Measurements from ENCODE around the gene CASTOR2.
A peak's percentile ranks its signal among the peaks of the same experiment; 100 is the strongest.
"Not testable (repeated sequence)": the region's sequence is repeated elsewhere in the genome, so short reads cannot be mapped to it uniquely, and the experiment has no call there.

Gene CASTOR2

GRCh38 chr7:75064291-75064690 is 99.8 kb downstream of the CASTOR2 start:
- no peak for TF ChIP-seq CTCF (IDR thresholded peaks at IDR 0.05; ENCODE audit: insufficient read depth, low read depth, low read length, missing control alignments)
- no peak overlapping the region for H3K4me3 ChIP-seq (ENCODE audit: low read depth, low read length)
- DNase-seq (ENCODE audit: low read depth), result no peak

- TF ChIP-seq CTCF (IDR thresholded peaks at IDR 0.05; ENCODE audit: insufficient read depth, low read depth, low read length, missing control alignments), result no peak
- no peak overlapping the region for H3K4me3 ChIP-seq (ENCODE audit: low read depth, low read length)
- DNase-seq (ENCODE audit: low read depth), result no peak
Observed at GRCh38 chr7:75064801-75065200, 100.3 kb downstream of the CASTOR2 start.

GRCh38 chr7:75066521-75066920 is 102.0 kb downstream of the CASTOR2 start:
- TF ChIP-seq CTCF (IDR thresholded peaks at IDR 0.05; ENCODE audit: insufficient read depth, low read depth, low read length, missing control alignments), result no peak
- H3K4me3 ChIP-seq (ENCODE audit: low read depth, low read length), result no peak overlapping the region
- DNase-seq (ENCODE audit: low read depth), result no peak

- H3K4me3 ChIP-seq (ENCODE audit: low read depth, low read length), result peak overlapping the region; percentile 97
- DNase-seq (ENCODE audit: low read depth), result no peak
- TF ChIP-seq CTCF (IDR thresholded peaks at IDR 0.05; ENCODE audit: insufficient read depth, low read depth, low read length, missing control alignments), result no peak
Observed at GRCh38 chr7:75072981-75073283, 108.4 kb downstream of the CASTOR2 start.

- H3K4me3 ChIP-seq (ENCODE audit: low read depth, low read length), result peak overlapping the region; percentile 97; the same call in 1 of the 2 replicates
- DNase-seq (ENCODE audit: low read depth), result not testable (repeated sequence)
Observed at GRCh38 chr7:75074262-75074641, 109.7 kb downstream of the CASTOR2 start.

Data from GM12865 (cell line).